Uterus (tissue), 2 donors: Measurements from ENCODE around the gene COL23A1.

ENCODE experiments used
- POLR2A ChIP-seq, 2 donors: fragments of 450-650 bp; IDR thresholded peaks; one replicate each; pipeline ENCODE4 v1.6.1; 2016; ENCODE audit warnings: antibody characterized with exemption in 2 of 2, mild to moderate bottlenecking in 1 of 2, moderate library complexity in 1 of 2
- TF ChIP-seq, protein P1 (sequence below), 4 experiments: fragments of 200-600 bp in 2 of 4; fragments of 450-650 bp in 2 of 4; sonication (generic) in 2 of 4; IDR thresholded peaks; one replicate each; pipeline ENCODE4 v1.5.1; 2016 to 2019; ENCODE audit warnings: antibody characterized with exemption in 4 of 4, mild to moderate bottlenecking in 2 of 4, moderate library complexity in 1 of 4

GRCh38 chr5:178297751-178298150 lies 292.4 kb downstream of the COL23A1 start:
- TF ChIP-seq, protein P1, sequence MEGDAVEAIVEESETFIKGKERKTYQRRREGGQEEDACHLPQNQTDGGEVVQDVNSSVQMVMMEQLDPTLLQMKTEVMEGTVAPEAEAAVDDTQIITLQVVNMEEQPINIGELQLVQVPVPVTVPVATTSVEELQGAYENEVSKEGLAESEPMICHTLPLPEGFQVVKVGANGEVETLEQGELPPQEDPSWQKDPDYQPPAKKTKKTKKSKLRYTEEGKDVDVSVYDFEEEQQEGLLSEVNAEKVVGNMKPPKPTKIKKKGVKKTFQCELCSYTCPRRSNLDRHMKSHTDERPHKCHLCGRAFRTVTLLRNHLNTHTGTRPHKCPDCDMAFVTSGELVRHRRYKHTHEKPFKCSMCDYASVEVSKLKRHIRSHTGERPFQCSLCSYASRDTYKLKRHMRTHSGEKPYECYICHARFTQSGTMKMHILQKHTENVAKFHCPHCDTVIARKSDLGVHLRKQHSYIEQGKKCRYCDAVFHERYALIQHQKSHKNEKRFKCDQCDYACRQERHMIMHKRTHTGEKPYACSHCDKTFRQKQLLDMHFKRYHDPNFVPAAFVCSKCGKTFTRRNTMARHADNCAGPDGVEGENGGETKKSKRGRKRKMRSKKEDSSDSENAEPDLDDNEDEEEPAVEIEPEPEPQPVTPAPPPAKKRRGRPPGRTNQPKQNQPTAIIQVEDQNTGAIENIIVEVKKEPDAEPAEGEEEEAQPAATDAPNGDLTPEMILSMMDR (IDR thresholded peaks at IDR 0.05): no peak
- TF ChIP-seq POLR2A (IDR thresholded peaks at IDR 0.05): no peak
